ENCODE data around the gene EPN2.

Gene EPN2

GRCh38 chr17:19244781-19245180 is 7.6 kb downstream of the EPN2 start:
- H3K4me3 ChIP-seq (ENCODE audit: low read depth, low read length): no peak overlapping the region
- DNase-seq (ENCODE audit: low read depth): no peak
- no peak for TF ChIP-seq CTCF (conservative IDR thresholded peaks at IDR 0.05; ENCODE audit: low read depth, low read length)

GRCh38 chr17:19247473-19247872 is 10.3 kb downstream of the EPN2 start:
- no peak overlapping the region for H3K4me3 ChIP-seq (ENCODE audit: low read depth, low read length)
- TF ChIP-seq CTCF (conservative IDR thresholded peaks at IDR 0.05; ENCODE audit: low read depth, low read length): no peak
- DNase-seq (ENCODE audit: low read depth): no peak

GRCh38 chr17:19248151-19248927 is 11.2 kb downstream of the EPN2 start:
- TF ChIP-seq CTCF (conservative IDR thresholded peaks at IDR 0.05; ENCODE audit: low read depth, low read length): no peak
- DNase-seq (ENCODE audit: low read depth): peak; percentile 11
- H3K4me3 ChIP-seq (ENCODE audit: low read depth, low read length): no peak overlapping the region

- no peak for TF ChIP-seq CTCF (conservative IDR thresholded peaks at IDR 0.05; ENCODE audit: low read depth, low read length)
- peak; percentile 85 for DNase-seq (ENCODE audit: low read depth)
- no peak overlapping the region for H3K4me3 ChIP-seq (ENCODE audit: low read depth, low read length)
These were observed 11.9 kb downstream of the EPN2 start for GRCh38 chr17:19248928-19249574.

- TF ChIP-seq CTCF (conservative IDR thresholded peaks at IDR 0.05; ENCODE audit: low read depth, low read length): no peak
- H3K4me3 ChIP-seq (ENCODE audit: low read depth, low read length): no peak overlapping the region
- peak; percentile 50 for DNase-seq (ENCODE audit: low read depth)
These were observed 12.5 kb downstream of the EPN2 start for GRCh38 chr17:19249681-19250080.

GRCh38 chr17:19250421-19251173 is 13.4 kb downstream of the EPN2 start:
- peak; percentile 19 for DNase-seq (ENCODE audit: low read depth)
- H3K4me3 ChIP-seq (ENCODE audit: low read depth, low read length): no peak overlapping the region
- TF ChIP-seq CTCF (conservative IDR thresholded peaks at IDR 0.05; ENCODE audit: low read depth, low read length): no peak
